ENCODE results near the gene PALS2.
A peak's percentile ranks its signal among the peaks of the same experiment; 100 is the strongest.

PALS2 gene, protein sequence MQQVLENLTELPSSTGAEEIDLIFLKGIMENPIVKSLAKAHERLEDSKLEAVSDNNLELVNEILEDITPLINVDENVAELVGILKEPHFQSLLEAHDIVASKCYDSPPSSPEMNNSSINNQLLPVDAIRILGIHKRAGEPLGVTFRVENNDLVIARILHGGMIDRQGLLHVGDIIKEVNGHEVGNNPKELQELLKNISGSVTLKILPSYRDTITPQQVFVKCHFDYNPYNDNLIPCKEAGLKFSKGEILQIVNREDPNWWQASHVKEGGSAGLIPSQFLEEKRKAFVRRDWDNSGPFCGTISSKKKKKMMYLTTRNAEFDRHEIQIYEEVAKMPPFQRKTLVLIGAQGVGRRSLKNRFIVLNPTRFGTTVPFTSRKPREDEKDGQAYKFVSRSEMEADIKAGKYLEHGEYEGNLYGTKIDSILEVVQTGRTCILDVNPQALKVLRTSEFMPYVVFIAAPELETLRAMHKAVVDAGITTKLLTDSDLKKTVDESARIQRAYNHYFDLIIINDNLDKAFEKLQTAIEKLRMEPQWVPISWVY

DNA sequence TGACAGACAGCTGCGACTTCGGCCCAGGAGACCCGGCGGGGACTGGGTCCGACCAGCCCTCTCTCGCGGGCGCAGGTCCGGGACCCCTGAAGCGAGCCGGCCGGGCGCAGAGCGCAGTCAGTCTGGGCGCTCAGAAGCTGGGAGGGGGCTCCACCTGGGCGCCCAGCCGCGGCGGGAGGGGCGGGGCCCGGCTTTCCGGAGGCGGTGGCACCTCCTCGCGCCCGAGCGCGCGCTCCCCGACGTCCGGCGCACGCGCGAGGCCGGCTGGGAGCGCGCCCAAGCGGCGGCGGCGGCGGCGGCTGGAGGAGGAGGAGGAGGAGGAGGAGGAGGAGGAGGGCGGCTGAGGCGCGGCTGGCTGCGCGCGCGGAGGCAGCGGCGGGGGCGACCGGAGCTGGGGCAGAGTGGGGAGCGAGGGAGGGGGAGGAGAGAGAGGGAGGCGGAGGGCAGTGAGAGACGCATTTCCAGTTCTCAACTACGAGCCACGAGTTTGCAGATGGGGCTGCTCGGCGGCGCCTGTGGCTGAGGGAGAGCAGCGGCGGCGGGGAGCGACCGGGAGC, at the start of gene PALS2:
PALS2 (plus strand) TSS at position 456 of the 557 bp plus-strand sequence. CDS start 50,216 bp downstream, outside the sequence.
- H3K4me3 Mint-ChIP-seq: peak within 1 kb of the TSS; percentile 99
- H3K9me3 Mint-ChIP-seq (ENCODE audit: low read depth): no peaks in the 10 kb centered on the region
- peak within 1 kb of the TSS; percentile 94 for H3K27ac Mint-ChIP-seq
- H3K36me3 Mint-ChIP-seq: no peaks in the 10 kb centered on the region
- no peaks in the 10 kb centered on the region for H3K27me3 Mint-ChIP-seq
- peaks cover 39% of the 10 kb centered on the region for H3K4me1 Mint-ChIP-seq (ENCODE audit: low read depth)

GRCh38 chr7:24531255-24531654, 42.0 kb upstream of the PALS2 start:
- Mint-ChIP-seq H3K27ac (no peak overlapping the region), H3K27me3 (peaks cover 2% of the 10 kb centered on the region), H3K4me3 (no peak overlapping the region), H3K9me3 (ENCODE audit: low read depth) (no peaks in the 10 kb centered on the region), H3K4me1 (ENCODE audit: low read depth) (no peaks in the 10 kb centered on the region), H3K36me3 (no peaks in the 10 kb centered on the region)

DNA sequence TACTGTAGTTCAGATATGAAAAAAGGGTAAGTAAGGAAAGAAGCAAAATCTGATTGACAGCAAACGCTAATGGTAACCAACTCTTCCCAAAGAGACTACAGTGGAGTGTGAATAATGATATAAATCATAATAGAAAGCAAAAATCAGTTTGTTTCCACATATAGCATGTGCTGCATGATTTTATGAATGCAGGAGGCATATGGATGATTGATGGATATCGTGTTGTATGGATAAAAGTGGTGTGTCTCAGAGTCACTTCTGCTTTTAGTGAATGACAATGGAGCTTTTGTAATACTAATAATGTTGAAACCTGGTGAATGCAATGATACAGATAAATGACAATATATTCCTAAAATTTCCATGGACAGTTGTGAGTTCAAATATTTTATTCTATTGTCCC, 36.6 kb upstream of the PALS2 start:
- no peak overlapping the region for H3K27ac Mint-ChIP-seq
- H3K27me3 Mint-ChIP-seq: no peaks in the 10 kb centered on the region
- no peaks in the 10 kb centered on the region for H3K9me3 Mint-ChIP-seq (ENCODE audit: low read depth)
- no peaks in the 10 kb centered on the region for H3K4me1 Mint-ChIP-seq (ENCODE audit: low read depth)
- H3K4me3 Mint-ChIP-seq: no peak overlapping the region
- H3K36me3 Mint-ChIP-seq: no peaks in the 10 kb centered on the region

- H3K4me1 Mint-ChIP-seq (ENCODE audit: low read depth): no peaks in the 10 kb centered on the region
- H3K4me3 Mint-ChIP-seq: no peak overlapping the region
- H3K9me3 Mint-ChIP-seq (ENCODE audit: low read depth): no peaks in the 10 kb centered on the region
- H3K27ac Mint-ChIP-seq: no peak overlapping the region
- no peaks in the 10 kb centered on the region for H3K36me3 Mint-ChIP-seq
- peaks cover 4% of the 10 kb centered on the region for H3K27me3 Mint-ChIP-seq
Observed at GRCh38 chr7:24540956-24541355, 32.3 kb upstream of the PALS2 start.

GRCh38 chr7:24545215-24545614, 28.0 kb upstream of the PALS2 start:
- no peaks in the 10 kb centered on the region for H3K9me3 Mint-ChIP-seq (ENCODE audit: low read depth)
- H3K4me1 Mint-ChIP-seq (ENCODE audit: low read depth): no peaks in the 10 kb centered on the region
- no peak overlapping the region for H3K4me3 Mint-ChIP-seq
- no peak overlapping the region for H3K27ac Mint-ChIP-seq
- peaks cover 4% of the 10 kb centered on the region for H3K27me3 Mint-ChIP-seq
- H3K36me3 Mint-ChIP-seq: no peaks in the 10 kb centered on the region

- H3K9me3 Mint-ChIP-seq (ENCODE audit: low read depth): no peaks in the 10 kb centered on the region
- H3K4me3 Mint-ChIP-seq: no peak overlapping the region
- H3K27me3 Mint-ChIP-seq: peaks cover 4% of the 10 kb centered on the region
- H3K36me3 Mint-ChIP-seq: no peaks in the 10 kb centered on the region
- H3K4me1 Mint-ChIP-seq (ENCODE audit: low read depth): no peaks in the 10 kb centered on the region
- no peak overlapping the region for H3K27ac Mint-ChIP-seq
Observed at GRCh38 chr7:24548390-24548789, 24.9 kb upstream of the PALS2 start.

DNA sequence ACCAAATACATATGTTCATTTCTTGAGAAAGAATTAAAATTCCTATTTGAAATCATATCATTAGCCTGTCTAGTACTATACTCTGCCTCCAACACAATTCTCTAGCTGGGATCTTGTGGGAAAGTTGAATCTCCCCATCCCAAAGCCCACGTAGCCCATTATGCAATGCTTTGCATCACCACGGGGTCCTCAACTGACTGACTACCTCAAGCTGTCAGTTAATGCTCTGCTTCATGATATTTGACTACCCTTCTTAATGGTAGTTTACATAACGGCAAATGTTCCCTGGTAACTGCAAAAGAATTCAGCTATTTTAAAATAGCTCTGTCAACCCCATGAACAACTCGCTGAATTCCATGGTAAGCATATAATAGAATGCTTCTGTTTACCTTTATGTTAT, 23.3 kb upstream of the PALS2 start:
- Mint-ChIP-seq H3K4me1 (ENCODE audit: low read depth) (no peaks in the 10 kb centered on the region), H3K36me3 (no peaks in the 10 kb centered on the region), H3K27me3 (peaks cover 4% of the 10 kb centered on the region), H3K4me3 (no peak overlapping the region), H3K27ac (no peak overlapping the region), H3K9me3 (ENCODE audit: low read depth) (no peaks in the 10 kb centered on the region)

DNA sequence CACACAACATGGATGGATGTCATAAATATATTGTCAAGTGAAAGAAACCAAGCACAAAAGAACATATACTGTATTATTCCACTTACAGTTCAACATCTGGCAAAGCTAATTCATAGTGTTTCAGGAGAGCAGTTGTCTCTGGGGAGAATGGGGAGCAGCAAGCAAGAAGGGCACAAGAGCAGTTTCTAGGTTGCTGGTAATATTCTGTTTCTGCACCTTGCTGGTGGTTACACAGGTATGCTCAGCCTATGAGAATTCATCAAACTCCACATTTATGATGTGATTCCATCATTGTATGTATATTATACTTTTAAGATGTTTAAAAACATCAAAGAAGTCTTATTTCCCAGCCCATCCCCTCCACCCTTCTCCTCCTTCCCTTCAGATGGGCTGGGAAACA, 18.1 kb upstream of the PALS2 start:
- Mint-ChIP-seq H3K4me1 (ENCODE audit: low read depth) (peaks cover 4% of the 10 kb centered on the region), H3K36me3 (no peaks in the 10 kb centered on the region), H3K27me3 (no peaks in the 10 kb centered on the region), H3K27ac (no peak overlapping the region), H3K4me3 (no peak overlapping the region), H3K9me3 (ENCODE audit: low read depth) (no peaks in the 10 kb centered on the region)

- Mint-ChIP-seq H3K4me3 (no peak overlapping the region), H3K27me3 (no peaks in the 10 kb centered on the region), H3K4me1 (ENCODE audit: low read depth) (peaks cover 10% of the 10 kb centered on the region), H3K36me3 (no peaks in the 10 kb centered on the region), H3K9me3 (ENCODE audit: low read depth) (no peaks in the 10 kb centered on the region), H3K27ac (no peak overlapping the region)
Observed at GRCh38 chr7:24555719-24556118, 17.5 kb upstream of the PALS2 start.

DNA sequence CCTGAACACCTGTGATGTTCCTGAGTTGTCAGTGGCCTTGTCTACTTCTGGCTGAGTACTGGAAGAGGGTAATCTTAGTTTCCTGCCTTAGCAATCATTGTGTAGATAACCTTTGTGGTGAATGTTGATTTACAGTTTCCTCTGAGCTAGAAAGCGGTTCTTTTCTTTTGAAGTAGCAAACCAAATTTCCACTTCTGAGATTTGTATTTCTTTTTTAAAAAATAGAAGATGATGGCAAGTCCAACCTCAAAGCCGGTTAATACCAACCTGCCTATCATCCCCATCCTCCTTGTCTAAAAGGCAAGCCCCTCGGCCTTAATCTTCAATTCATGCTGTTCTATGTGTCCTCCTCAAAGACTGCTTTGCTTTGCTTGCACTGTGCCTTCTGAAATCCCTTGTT, 12.5 kb upstream of the PALS2 start:
- Mint-ChIP-seq H3K27me3 (no peaks in the 10 kb centered on the region), H3K36me3 (no peaks in the 10 kb centered on the region), H3K4me3 (peak overlapping the region; percentile 53), H3K4me1 (ENCODE audit: low read depth) (peaks cover 21% of the 10 kb centered on the region), H3K9me3 (ENCODE audit: low read depth) (no peaks in the 10 kb centered on the region), H3K27ac (peak overlapping the region; percentile 55)

DNA sequence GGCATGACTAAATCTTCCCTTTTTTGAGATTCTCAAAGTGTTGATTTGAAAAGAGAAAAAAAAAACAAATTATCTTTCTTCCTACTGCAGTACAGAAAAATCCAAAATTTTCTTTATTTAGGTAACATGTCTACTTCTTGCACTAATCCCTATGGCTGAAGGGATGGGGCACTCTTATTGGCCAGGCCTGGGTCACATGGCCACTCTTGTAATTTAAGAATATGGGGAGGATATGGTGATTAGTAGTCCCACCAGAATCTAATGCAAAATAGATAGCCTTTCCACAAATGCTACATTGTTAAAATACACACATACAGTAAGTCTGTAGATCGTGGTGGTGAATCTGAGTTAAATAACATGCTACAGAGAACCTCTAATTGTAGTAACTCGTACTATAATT, 7.0 kb upstream of the PALS2 start:
- Mint-ChIP-seq H3K27me3 (no peaks in the 10 kb centered on the region), H3K36me3 (no peaks in the 10 kb centered on the region), H3K4me1 (ENCODE audit: low read depth) (peaks cover 6% of the 10 kb centered on the region), H3K9me3 (ENCODE audit: low read depth) (no peaks in the 10 kb centered on the region), H3K27ac (no peak overlapping the region), H3K4me3 (no peak overlapping the region)

GRCh38 chr7:24570983-24571382, 2.3 kb upstream of the PALS2 start:
- Mint-ChIP-seq H3K4me1 (ENCODE audit: low read depth) (peaks cover 27% of the 10 kb centered on the region), H3K36me3 (no peaks in the 10 kb centered on the region), H3K9me3 (ENCODE audit: low read depth) (no peaks in the 10 kb centered on the region), H3K27ac (no peak overlapping the region), H3K27me3 (no peaks in the 10 kb centered on the region), H3K4me3 (no peak overlapping the region)

- peaks cover 34% of the 10 kb centered on the region for H3K4me1 Mint-ChIP-seq (ENCODE audit: low read depth)
- peak overlapping the region; percentile 89 for H3K4me3 Mint-ChIP-seq
- H3K27me3 Mint-ChIP-seq: no peaks in the 10 kb centered on the region
- no peaks in the 10 kb centered on the region for H3K9me3 Mint-ChIP-seq (ENCODE audit: low read depth)
- H3K27ac Mint-ChIP-seq: peak overlapping the region; percentile 86
- H3K36me3 Mint-ChIP-seq: no peaks in the 10 kb centered on the region
Observed at GRCh38 chr7:24572016-24572392, 1.2 kb upstream of the PALS2 start.

DNA sequence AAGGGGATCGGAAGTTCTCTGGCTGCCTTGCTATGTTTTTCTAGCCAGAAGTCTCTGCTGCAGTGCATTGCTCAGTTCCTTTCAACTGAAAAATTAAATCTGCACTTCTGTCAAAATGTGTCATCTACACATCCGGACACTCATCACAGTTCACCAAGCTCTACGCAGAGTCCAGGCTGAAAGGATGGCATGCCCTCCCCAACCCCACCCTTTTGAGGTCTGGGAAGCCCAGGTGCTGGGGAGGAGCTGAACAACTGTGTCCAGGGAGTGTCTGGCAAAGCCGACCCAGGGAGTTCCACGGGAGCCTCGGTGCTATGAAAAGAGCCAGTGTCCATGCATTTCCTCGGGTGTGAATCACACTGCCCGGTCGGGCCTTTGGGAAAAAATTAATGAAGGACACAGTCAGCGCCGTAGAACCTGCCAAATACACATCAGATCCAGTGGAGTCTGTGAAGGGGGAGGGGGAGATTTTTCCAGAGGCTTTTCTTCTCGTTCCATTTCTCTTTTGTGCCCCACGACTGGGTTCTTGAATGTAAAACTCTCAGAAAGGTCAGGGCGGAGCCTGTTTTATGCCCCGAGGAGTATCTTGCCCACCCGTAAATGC, 757 bp upstream of the PALS2 start:
- Mint-ChIP-seq H3K36me3 (no peaks in the 10 kb centered on the region), H3K27ac (peak overlapping the region; percentile 86), H3K4me1 (ENCODE audit: low read depth) (peaks cover 38% of the 10 kb centered on the region), H3K27me3 (no peaks in the 10 kb centered on the region), H3K4me3 (peak overlapping the region; percentile 89), H3K9me3 (ENCODE audit: low read depth) (no peaks in the 10 kb centered on the region)

- no peaks in the 10 kb centered on the region for H3K9me3 Mint-ChIP-seq (ENCODE audit: low read depth)
- peaks cover 46% of the 10 kb centered on the region for H3K4me1 Mint-ChIP-seq (ENCODE audit: low read depth)
- no peaks in the 10 kb centered on the region for H3K27me3 Mint-ChIP-seq
- peak overlapping the region; percentile 99 for H3K4me3 Mint-ChIP-seq
- no peaks in the 10 kb centered on the region for H3K36me3 Mint-ChIP-seq
- peak overlapping the region; percentile 94 for H3K27ac Mint-ChIP-seq
Observed at GRCh38 chr7:24573554-24574338, 494 bp downstream of the PALS2 start.
